Vagina (tissue), 2 donors: ENCODE results near the gene HDGF. TPM values are rescaled to one million over a fixed set of nuclear protein-coding genes. Genes with fewer than 3 reads are reported as not detected.

ENCODE experiments used
- DNase-seq, 2 donors: peaks; one replicate each; pipeline ENCODE4 v3.0.0-alpha.2; 2017; ENCODE audit errors: extremely low spot score in 2 of 2
- H3K27ac ChIP-seq: fragments of 200-600 bp; sonication (generic); one replicate; pipeline ENCODE4 v1.5.1; 2019
- H3K27me3 ChIP-seq: fragments of 200-600 bp; sonication (generic); one replicate; pipeline ENCODE4 v1.5.1; 2019
- H3K36me3 ChIP-seq, 2 donors: fragments of 200-600 bp; sonication (generic); one replicate each; pipeline ENCODE4 v1.5.1; 2017 to 2019
- H3K4me1 ChIP-seq: fragments of 200-600 bp; sonication (generic); one replicate; pipeline ENCODE4 v1.5.1; 2019
- H3K4me3 ChIP-seq, 2 donors: fragments of 200-600 bp; sonication (generic); 1 replicate in 1 of 2; 2 replicates in 1 of 2; pipeline ENCODE4 v1.5.1; 2016 to 2019
- H3K9me3 ChIP-seq: fragments of 200-600 bp; sonication (generic); one replicate; pipeline ENCODE4 v1.5.1; 2019
- CTCF ChIP-seq, 3 experiments: fragments of 450-650 bp in 2 of 3; fragments of 200-600 bp in 1 of 3; sonication (generic) in 1 of 3; IDR thresholded peaks; one replicate each; pipeline ENCODE4 v1.5.1; 2017 to 2019; ENCODE audit warnings: antibody characterized with exemption in 3 of 3, mild to moderate bottlenecking in 2 of 3, moderate library complexity in 2 of 3
- POLR2A ChIP-seq, 2 donors: fragments of 450-650 bp; IDR thresholded peaks; one replicate each; pipeline ENCODE4 v1.6.1; 2017; ENCODE audit warnings: antibody characterized with exemption in 2 of 2, mild to moderate bottlenecking in 2 of 2, moderate library complexity in 2 of 2
- POLR2AphosphoS5 ChIP-seq, 2 donors: sonication (generic); formaldehyde crosslinking; IDR thresholded peaks; one replicate each; pipeline ENCODE4 v1.9.0; 2017; ENCODE audit warnings: antibody characterized with exemption in 2 of 2, mild to moderate bottlenecking in 2 of 2, low read depth in 1 of 2; ENCODE audit not compliant: insufficient read depth in 1 of 2
- intact Hi-C: fragments of 100-400 bp; cut with DNase I; formaldehyde crosslinking; loops from one replicate; pipeline ENCODE4 v1.15.1; 2023
- total RNA-seq: library from RNA; depleted of rRNA; stranded (reverse); fragments of >200 nt; gene quantifications from one replicate; pipeline ENCODE4 v1.2.3, GENCODE V29; 2016

The HDGF gene
- total RNA-seq, 1 donor from 2014 or later: 154 TPM

DNA sequence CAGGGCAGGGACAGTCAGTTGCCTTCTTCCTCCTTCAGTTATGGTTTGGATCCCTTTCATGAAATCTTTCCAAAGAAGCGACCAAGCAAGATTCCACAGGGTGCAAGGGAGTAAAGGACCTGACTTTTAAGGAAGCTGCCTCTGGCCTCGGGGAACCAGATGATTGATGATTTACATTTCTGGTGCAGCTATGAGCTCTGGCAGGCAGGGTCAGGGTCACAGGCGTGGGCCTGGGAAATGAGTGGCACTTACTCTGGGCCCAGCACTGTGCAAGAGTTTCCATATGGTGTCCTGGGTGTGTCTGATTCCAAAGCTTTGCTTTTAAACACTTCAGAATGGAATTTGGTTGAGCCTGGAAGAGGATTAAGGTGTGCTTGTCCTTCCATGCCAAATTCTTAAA, 38.8 kb downstream of the HDGF start:
- no peak overlapping the region for H3K4me3 ChIP-seq
- TF ChIP-seq POLR2A (IDR thresholded peaks at IDR 0.05): no peak
- no peak for TF ChIP-seq CTCF (IDR thresholded peaks at IDR 0.05)
- TF ChIP-seq POLR2AphosphoS5 (IDR thresholded peaks at IDR 0.05; ENCODE audit: insufficient read depth in 1 of 2, low read depth in 1 of 2): no peak
- intact Hi-C loops: no loop called here
- peak overlapping the region; percentile 95 for H3K27ac ChIP-seq
- no peaks in the 10 kb centered on the region for H3K9me3 ChIP-seq
- peaks cover 57% of the 10 kb centered on the region for H3K4me1 ChIP-seq
- no peaks in the 10 kb centered on the region for H3K36me3 ChIP-seq
- no peaks in the 10 kb centered on the region for H3K27me3 ChIP-seq
- DNase-seq: no peak

DNA sequence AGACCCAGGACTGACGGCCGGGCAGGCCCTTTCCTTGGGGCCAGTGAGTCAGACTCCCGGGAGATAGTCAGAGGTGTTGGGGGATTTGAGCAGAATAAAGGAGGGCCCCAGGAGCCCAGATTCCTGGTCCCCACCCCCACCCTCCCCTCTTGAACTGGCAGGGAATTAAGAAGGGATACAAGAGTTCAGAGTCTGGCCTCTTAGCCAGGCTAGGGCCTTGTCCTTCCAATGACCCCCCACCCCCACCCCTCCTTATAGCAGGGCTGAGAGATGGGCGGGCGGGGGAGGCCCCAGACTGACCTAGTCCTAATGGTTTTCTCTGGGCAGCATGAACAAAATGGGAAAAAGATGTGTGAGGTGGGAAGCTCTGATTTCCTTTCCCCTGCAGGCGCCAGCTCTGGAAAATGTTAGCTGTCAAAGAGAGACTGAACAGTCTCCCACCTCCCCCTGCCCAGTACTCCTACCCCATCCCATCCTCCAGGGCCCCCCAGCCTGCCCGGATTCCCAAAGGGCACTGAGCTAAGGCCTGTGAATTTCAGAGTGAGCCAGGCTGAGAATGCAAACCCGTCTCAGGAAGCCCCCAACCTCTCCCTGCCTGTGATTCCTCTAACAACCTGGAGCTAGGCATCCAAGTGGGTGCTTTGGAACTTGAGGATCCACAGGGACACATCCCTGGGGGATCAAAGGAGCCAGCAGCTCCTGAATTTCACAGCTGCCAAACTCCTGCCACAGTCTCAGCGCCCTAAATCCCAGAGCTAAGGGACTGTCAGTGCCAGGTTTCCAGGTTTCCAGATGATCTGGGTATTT, 40.3 kb downstream of the HDGF start:
- no peak for TF ChIP-seq POLR2A (IDR thresholded peaks at IDR 0.05)
- TF ChIP-seq CTCF (IDR thresholded peaks at IDR 0.05): no peak
- TF ChIP-seq POLR2AphosphoS5 (IDR thresholded peaks at IDR 0.05; ENCODE audit: insufficient read depth in 1 of 2, low read depth in 1 of 2): no peak
- intact Hi-C loops: no loop called here
- no peak overlapping the region for H3K4me3 ChIP-seq
- H3K27ac ChIP-seq: peak overlapping the region; percentile 95
- H3K27me3 ChIP-seq: no peaks in the 10 kb centered on the region
- H3K9me3 ChIP-seq: no peaks in the 10 kb centered on the region
- H3K4me1 ChIP-seq: peaks cover 71% of the 10 kb centered on the region
- H3K36me3 ChIP-seq: no peaks in the 10 kb centered on the region
- DNase-seq: no peak

DNA sequence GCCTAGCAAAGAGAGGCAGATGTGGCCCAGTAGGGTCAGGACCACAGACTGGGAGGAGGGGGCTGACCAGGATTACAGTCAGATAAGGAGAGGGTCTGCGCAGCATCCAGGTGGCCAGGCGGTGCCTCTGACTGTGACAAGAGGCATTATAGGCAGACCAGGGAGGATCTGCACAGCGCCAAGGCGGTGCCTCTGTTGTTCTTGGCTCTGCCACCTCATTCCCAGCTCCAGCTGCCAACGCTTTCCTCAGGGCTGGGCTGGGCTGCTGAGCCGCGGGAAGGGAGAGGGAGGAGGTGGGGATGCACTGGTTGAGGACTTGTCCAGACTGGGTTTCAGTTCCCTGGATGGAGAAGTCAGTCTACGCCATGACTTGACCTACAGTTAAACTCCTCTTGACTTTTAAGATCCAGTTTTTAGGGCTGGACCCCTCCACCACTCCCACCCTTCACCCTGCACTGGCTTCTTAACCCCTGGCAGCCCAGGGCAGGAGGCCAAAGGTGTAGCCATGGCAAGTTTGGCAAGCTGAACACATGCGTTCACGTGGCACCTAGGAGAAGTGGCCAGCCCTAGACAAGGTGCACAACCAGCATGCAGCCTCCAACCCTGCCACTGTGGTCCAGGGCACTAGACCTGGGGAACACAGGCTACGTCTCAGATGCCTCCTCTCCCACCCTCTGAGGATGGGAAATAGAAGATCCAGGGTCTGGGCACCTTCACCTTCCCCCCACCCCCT, 41.6 kb downstream of the HDGF start:
- peak in 1 of 2 donors; percentile 96 for DNase-seq
- intact Hi-C loops: no loop called here
- TF ChIP-seq POLR2A (IDR thresholded peaks at IDR 0.05) (no peak), CTCF (IDR thresholded peaks at IDR 0.05) (no peak), POLR2AphosphoS5 (IDR thresholded peaks at IDR 0.05; ENCODE audit: insufficient read depth in 1 of 2, low read depth in 1 of 2) (peak; percentile 33 to 37)
- peaks cover 84% of the 10 kb centered on the region for H3K4me1 ChIP-seq
- peak overlapping the region; percentile 95 for H3K27ac ChIP-seq
- H3K36me3 ChIP-seq: no peaks in the 10 kb centered on the region
- no peak overlapping the region for H3K4me3 ChIP-seq
- no peaks in the 10 kb centered on the region for H3K27me3 ChIP-seq
- no peaks in the 10 kb centered on the region for H3K9me3 ChIP-seq

DNA sequence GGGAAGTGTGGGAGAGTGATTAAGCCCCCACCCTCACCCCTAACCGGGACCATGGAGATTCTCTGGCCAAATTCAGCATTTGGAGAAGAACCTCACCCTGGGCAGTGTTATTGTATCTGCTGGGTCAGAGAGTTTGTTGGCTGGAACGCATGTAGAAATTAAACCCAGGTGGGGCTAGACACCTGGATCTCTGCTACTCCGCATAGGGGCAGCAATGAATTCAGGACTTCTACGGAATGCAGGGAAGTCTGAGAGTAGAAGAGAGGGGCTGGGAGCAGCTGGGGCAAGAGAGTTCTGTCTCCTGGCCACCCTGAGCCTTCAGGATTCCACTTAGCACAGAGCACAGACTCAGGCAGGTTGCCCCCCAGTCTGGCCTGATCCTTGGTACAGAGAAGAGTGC, 42.4 kb downstream of the HDGF start:
- peak overlapping the region; percentile 95 for H3K27ac ChIP-seq
- no peak overlapping the region for H3K4me3 ChIP-seq
- peaks cover 93% of the 10 kb centered on the region for H3K4me1 ChIP-seq
- H3K27me3 ChIP-seq: no peaks in the 10 kb centered on the region
- intact Hi-C loops: no loop called here
- H3K9me3 ChIP-seq: no peaks in the 10 kb centered on the region
- H3K36me3 ChIP-seq: no peaks in the 10 kb centered on the region
- TF ChIP-seq POLR2A (IDR thresholded peaks at IDR 0.05) (no peak), POLR2AphosphoS5 (IDR thresholded peaks at IDR 0.05; ENCODE audit: insufficient read depth in 1 of 2, low read depth in 1 of 2) (no peak), CTCF (IDR thresholded peaks at IDR 0.05) (no peak)
- DNase-seq: no peak
